ENCODE data around the gene IDUA. TPM values are rescaled to one million over a fixed set of nuclear protein-coding genes. Genes with fewer than 3 reads are reported as not detected.

The IDUA gene
- total RNA-seq, 1 donor from 2014 or later, result 7.1 TPM

- H3K4me3 ChIP-seq (ENCODE audit: low read depth, low read length), result no peak overlapping the region
- no peak for DNase-seq (ENCODE audit: low read depth)
- peaks cover 22% of the 10 kb centered on the region for H3K27me3 ChIP-seq (ENCODE audit: control insufficient read depth, insufficient read depth, low read length)
- no peaks in the 10 kb centered on the region for H3K36me3 ChIP-seq (ENCODE audit: control insufficient read depth, insufficient read depth, low read length)
- TF ChIP-seq, protein P1, sequence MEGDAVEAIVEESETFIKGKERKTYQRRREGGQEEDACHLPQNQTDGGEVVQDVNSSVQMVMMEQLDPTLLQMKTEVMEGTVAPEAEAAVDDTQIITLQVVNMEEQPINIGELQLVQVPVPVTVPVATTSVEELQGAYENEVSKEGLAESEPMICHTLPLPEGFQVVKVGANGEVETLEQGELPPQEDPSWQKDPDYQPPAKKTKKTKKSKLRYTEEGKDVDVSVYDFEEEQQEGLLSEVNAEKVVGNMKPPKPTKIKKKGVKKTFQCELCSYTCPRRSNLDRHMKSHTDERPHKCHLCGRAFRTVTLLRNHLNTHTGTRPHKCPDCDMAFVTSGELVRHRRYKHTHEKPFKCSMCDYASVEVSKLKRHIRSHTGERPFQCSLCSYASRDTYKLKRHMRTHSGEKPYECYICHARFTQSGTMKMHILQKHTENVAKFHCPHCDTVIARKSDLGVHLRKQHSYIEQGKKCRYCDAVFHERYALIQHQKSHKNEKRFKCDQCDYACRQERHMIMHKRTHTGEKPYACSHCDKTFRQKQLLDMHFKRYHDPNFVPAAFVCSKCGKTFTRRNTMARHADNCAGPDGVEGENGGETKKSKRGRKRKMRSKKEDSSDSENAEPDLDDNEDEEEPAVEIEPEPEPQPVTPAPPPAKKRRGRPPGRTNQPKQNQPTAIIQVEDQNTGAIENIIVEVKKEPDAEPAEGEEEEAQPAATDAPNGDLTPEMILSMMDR (IDR thresholded peaks at IDR 0.05; ENCODE audit: insufficient read depth, low read length, poor library complexity, severe bottlenecking), result no peak
Observed at GRCh38 chr4:1035510-1035909, 48.7 kb downstream of the IDUA start.

GRCh38 chr4:1036095-1036494, 49.3 kb downstream of the IDUA start:
- no peak for DNase-seq (ENCODE audit: low read depth)
- H3K4me3 ChIP-seq (ENCODE audit: low read depth, low read length), result no peak overlapping the region
- peaks cover 16% of the 10 kb centered on the region for H3K27me3 ChIP-seq (ENCODE audit: control insufficient read depth, insufficient read depth, low read length)
- TF ChIP-seq, protein P1 (IDR thresholded peaks at IDR 0.05; ENCODE audit: insufficient read depth, low read length, poor library complexity, severe bottlenecking), result no peak
- H3K36me3 ChIP-seq (ENCODE audit: control insufficient read depth, insufficient read depth, low read length), result no peaks in the 10 kb centered on the region

- peaks cover 14% of the 10 kb centered on the region for H3K27me3 ChIP-seq (ENCODE audit: control insufficient read depth, insufficient read depth, low read length)
- DNase-seq (ENCODE audit: low read depth), result no peak
- no peak overlapping the region for H3K4me3 ChIP-seq (ENCODE audit: low read depth, low read length)
- no peaks in the 10 kb centered on the region for H3K36me3 ChIP-seq (ENCODE audit: control insufficient read depth, insufficient read depth, low read length)
- TF ChIP-seq, protein P1 (IDR thresholded peaks at IDR 0.05; ENCODE audit: insufficient read depth, low read length, poor library complexity, severe bottlenecking), result no peak
Observed at GRCh38 chr4:1036976-1037810, 50.3 kb downstream of the IDUA start.

DNA sequence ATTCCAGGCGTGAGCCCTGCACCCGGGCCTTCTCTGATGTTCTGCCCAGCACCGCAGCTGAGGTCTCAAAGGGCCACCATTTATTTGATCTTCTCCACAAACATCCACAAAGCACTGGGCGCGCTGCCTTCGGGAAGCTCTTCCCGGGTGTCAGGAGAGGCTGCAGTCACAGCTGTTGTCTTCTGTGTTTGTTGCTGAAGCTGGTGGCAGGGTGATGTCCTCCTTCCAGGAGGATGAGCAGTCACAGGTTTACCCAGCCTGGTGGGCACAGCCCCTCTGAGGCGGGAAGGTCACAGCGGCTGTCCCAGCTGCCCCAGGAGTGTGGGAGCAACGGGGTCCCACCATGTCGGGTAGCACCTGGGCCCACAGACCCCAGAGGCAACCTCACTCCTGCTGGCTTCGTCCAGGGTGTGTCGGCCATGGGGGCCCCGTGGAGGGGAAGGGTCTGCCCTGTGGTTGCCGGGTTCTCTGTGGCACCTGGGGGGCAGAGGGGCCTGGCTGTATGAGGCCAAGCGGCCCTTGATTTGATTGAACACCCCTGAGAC, 52.2 kb downstream of the IDUA start:
- DNase-seq (ENCODE audit: low read depth), result no peak
- Histone ChIP-seq H3K4me3 (ENCODE audit: low read depth, low read length) (no peak overlapping the region), H3K36me3 (ENCODE audit: control insufficient read depth, insufficient read depth, low read length) (no peaks in the 10 kb centered on the region), H3K27me3 (ENCODE audit: control insufficient read depth, insufficient read depth, low read length) (no peaks in the 10 kb centered on the region)
- TF ChIP-seq, protein P1 (IDR thresholded peaks at IDR 0.05; ENCODE audit: insufficient read depth, low read length, poor library complexity, severe bottlenecking), result no peak

GRCh38 chr4:1039493-1040343, 52.9 kb downstream of the IDUA start:
- peaks cover under 1% of the 10 kb centered on the region for H3K27me3 ChIP-seq (ENCODE audit: control insufficient read depth, insufficient read depth, low read length)
- no peak for DNase-seq (ENCODE audit: low read depth)
- no peak overlapping the region for H3K4me3 ChIP-seq (ENCODE audit: low read depth, low read length)
- TF ChIP-seq, protein P1 (IDR thresholded peaks at IDR 0.05; ENCODE audit: insufficient read depth, low read length, poor library complexity, severe bottlenecking), result no peak
- H3K36me3 ChIP-seq (ENCODE audit: control insufficient read depth, insufficient read depth, low read length), result no peaks in the 10 kb centered on the region

Data from kidney epithelial cell (primary cell).